Psoas muscle (tissue), 8 donors: ENCODE data around the gene PRKN. TPM values are rescaled to one million over a fixed set of nuclear protein-coding genes. Genes with fewer than 3 reads are reported as not detected.
"Not testable (repeated sequence)": the region's sequence is repeated elsewhere in the genome, so short reads cannot be mapped to it uniquely, and the experiment has no call there.

ENCODE experiments used
- ATAC-seq, 4 donors: fragments of 200-7000 bp; cut with Tn5 transposase; one replicate each; pipeline ENCODE4 v1.9.1; 2020; ENCODE audit warnings: moderate library complexity in 3 of 4, mild to moderate bottlenecking in 2 of 4
- DNase-seq, 2 donors: peaks; one replicate each; pipeline ENCODE4 v3.0.0-alpha.2; 2020
- H3K27ac ChIP-seq: fragments of 200-600 bp; one replicate; pipeline ENCODE4 v1.8.0; 2022
- H3K27me3 ChIP-seq, 3 donors: fragments of 200-600 bp in 1 of 3; one replicate each; pipeline versions ENCODE4 v1.6.1 to v1.8.0; 2013 to 2022; ENCODE audit warnings: low read length in 2 of 3, mild to moderate bottlenecking in 2 of 3, moderate library complexity in 1 of 3; ENCODE audit not compliant: insufficient read depth in 3 of 3
- H3K36me3 ChIP-seq, 2 donors: fragments of 200-600 bp in 1 of 2; one replicate each; pipeline versions ENCODE4 v1.6.1 to v1.8.0; 2013 to 2022; ENCODE audit warnings: low read depth in 1 of 2, mild to moderate bottlenecking in 1 of 2, moderate library complexity in 1 of 2; ENCODE audit not compliant: insufficient read depth in 1 of 2
- H3K4me1 ChIP-seq: fragments of 200-600 bp; one replicate; pipeline ENCODE4 v1.8.0; 2022
- H3K4me3 ChIP-seq: fragments of 200-600 bp; one replicate; pipeline ENCODE4 v1.8.0; 2022; ENCODE audit warnings: mild to moderate bottlenecking
- H3K9me3 ChIP-seq: fragments of 200-600 bp; one replicate; pipeline ENCODE4 v1.8.0; 2022
- WGBS, 3 donors: extraction: QIAGEN DNeasy Blood & Tissue Kit; methylation state at CpG; one replicate each; pipeline versions ENCODE4 v1.1.6 to v1.1.7; 2013; 5-methylcytosine and 5-hydroxymethylcytosine counted together
- intact Hi-C, 2 donors: fragments of 100-400 bp; cut with DNase I; formaldehyde crosslinking; loops; one replicate each; pipeline versions ENCODE4 v1.11.0 to v1.14.2; 2022
- polyA plus RNA-seq, 3 donors: library from polyadenylated mRNA; stranded (reverse); fragments of 200-250 nt; gene quantifications; one replicate each; pipeline ENCODE4 v1.2.3, GENCODE V29; 2013
- total RNA-seq, 4 donors: library from RNA; stranded (reverse); fragmentation: NEBNext Ultra II Directional in 2 of 4; extraction: Animal tissue kit (Norgen Biotek cat#: 25700) in 2 of 4; gene quantifications; one replicate each; pipeline versions ENCODE4 v1.2.1 to v1.2.4, GENCODE V29; 2021 to 2023
- TF ChIP-seq, protein P1 (sequence below): fragments of 200-600 bp; IDR thresholded peaks from one replicate; pipeline ENCODE4 v1.8.0; 2022; ENCODE audit warnings: antibody characterized with exemption
- donor health status: healthy with polysubstance abuse.
- donor health status: DM: no; HTN: no; CAD: no; lungs with moderate emphysema.
- donor health status: Bipolar disorder and iron deficiency.
- donor health status: healthy.
- donor health status: DM: yes; HTN: yes; CAD: no.
- donor health status: DM: no; HTN: no; CAD: no.
- donor health status: DM: no; HTN: no; CAD: no.
- donor health status: DM: yes; HTN: yes; CAD: no.

Gene PRKN
- total and polyA plus RNA-seq, 7 donors, result 1.5 to 19.5 (median 11.7) TPM

DNA sequence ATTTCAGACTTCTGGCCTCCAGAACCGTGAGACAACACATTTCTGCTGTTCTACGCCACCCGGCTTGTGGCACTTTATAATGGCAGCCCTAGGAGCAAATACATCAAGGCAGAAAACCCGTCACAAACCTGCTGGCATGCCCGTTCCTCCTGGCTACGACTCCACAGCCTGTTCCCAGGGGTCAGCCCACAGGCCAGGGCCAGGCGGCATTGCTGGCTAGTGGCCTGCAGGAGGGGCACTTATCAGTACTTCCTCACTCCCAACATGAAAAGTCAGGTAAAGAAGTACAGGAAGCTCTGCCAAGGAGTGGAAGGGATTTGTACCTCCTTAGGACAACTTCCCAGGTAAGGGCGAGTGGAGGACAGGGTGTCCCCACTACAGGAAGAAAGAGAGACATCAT lies 1230.6 kb downstream of the PRKN start:
- H3K27ac ChIP-seq, result no peak overlapping the region
- ATAC-seq (no peak), DNase-seq (no peak)
- intact Hi-C loops, result loop anchor here (5.0 to 10.0 kb wide), 4 partner anchors 80 to 562 kb away; no protein-coding TSS in a partner anchor
- no peaks in the 10 kb centered on the region for H3K27me3 ChIP-seq
- H3K4me1 ChIP-seq, result peaks cover 10% of the 10 kb centered on the region
- H3K4me3 ChIP-seq, result no peak overlapping the region
- TF ChIP-seq, protein P1, sequence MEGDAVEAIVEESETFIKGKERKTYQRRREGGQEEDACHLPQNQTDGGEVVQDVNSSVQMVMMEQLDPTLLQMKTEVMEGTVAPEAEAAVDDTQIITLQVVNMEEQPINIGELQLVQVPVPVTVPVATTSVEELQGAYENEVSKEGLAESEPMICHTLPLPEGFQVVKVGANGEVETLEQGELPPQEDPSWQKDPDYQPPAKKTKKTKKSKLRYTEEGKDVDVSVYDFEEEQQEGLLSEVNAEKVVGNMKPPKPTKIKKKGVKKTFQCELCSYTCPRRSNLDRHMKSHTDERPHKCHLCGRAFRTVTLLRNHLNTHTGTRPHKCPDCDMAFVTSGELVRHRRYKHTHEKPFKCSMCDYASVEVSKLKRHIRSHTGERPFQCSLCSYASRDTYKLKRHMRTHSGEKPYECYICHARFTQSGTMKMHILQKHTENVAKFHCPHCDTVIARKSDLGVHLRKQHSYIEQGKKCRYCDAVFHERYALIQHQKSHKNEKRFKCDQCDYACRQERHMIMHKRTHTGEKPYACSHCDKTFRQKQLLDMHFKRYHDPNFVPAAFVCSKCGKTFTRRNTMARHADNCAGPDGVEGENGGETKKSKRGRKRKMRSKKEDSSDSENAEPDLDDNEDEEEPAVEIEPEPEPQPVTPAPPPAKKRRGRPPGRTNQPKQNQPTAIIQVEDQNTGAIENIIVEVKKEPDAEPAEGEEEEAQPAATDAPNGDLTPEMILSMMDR, result no peak
- no peaks in the 10 kb centered on the region for H3K36me3 ChIP-seq
- WGBS, 3 donors, result 82 to 97% (median 91%) methylated on average over 8 of the region's 8 CpGs
- no peaks in the 10 kb centered on the region for H3K9me3 ChIP-seq

- DNase-seq, H3K4me1 ChIP-seq, H3K4me3 ChIP-seq, H3K27me3 ChIP-seq, H3K36me3 ChIP-seq, H3K9me3 ChIP-seq, H3K27ac ChIP-seq, ATAC-seq: not testable (repeated sequence)
- 82 to 91% (median 89%) methylated on average over 4 of the region's 4 CpGs for WGBS, 3 donors
- intact Hi-C loops, result loop anchor here (5.0 to 10.0 kb wide), 4 partner anchors 79 to 561 kb away; no protein-coding TSS in a partner anchor
Measured at GRCh38 chr6:161496271-161496670, 1231.3 kb downstream of the PRKN start.

GRCh38 chr6:161494566-161494965 lies 1233.0 kb downstream of the PRKN start:
- intact Hi-C loops, result loop anchor here in 1 of 2 donors (10.0 kb wide), 1 partner anchor 560 kb away; no protein-coding TSS in a partner anchor
- Histone ChIP-seq H3K27ac (no peak overlapping the region), H3K4me3 (no peak overlapping the region), H3K4me1 (peaks cover 10% of the 10 kb centered on the region), H3K9me3 (no peaks in the 10 kb centered on the region), H3K36me3 (no peaks in the 10 kb centered on the region), H3K27me3 (no peaks in the 10 kb centered on the region)
- DNase-seq (no peak), ATAC-seq (no peak)
- TF ChIP-seq, protein P1, result no peak
- 31 to 55% (median 41%) methylated on average over 7 of the region's 7 CpGs for WGBS, 3 donors

DNA sequence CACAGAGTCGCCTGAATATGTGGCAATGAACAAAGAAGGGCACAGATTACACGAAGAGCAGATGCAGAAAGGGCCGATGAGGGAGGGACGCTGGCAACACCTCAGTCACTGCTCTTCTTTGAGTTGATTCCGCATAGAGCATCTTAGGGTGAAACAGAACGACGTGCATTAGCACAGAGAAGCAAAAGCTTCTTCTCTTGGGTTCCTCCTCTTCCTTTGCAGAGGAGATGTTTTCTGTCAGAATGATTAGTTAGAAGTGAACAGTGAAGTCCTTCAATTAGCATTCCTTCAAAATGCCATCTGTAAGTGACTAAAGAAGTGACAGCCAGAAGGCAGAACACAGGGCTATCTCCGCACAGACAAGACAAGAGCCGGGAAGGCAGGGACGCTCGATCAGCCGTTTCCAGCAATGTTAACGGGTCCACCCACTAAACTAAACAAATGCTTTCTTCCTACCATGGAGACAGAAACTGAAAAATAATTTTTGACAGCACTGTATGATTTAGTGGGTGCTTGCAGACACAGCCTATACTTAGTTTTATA lies 1233.9 kb downstream of the PRKN start:
- peaks cover 10% of the 10 kb centered on the region for H3K4me1 ChIP-seq
- H3K4me3 ChIP-seq, result no peak overlapping the region
- no peak for DNase-seq
- H3K36me3 ChIP-seq, result no peaks in the 10 kb centered on the region
- TF ChIP-seq, protein P1, result no peak
- ATAC-seq, result no peak
- intact Hi-C loops, result loop anchor here in 1 of 2 donors (10.0 kb wide), 1 partner anchor 559 kb away; no protein-coding TSS in a partner anchor
- no peaks in the 10 kb centered on the region for H3K9me3 ChIP-seq
- H3K27me3 ChIP-seq, result no peaks in the 10 kb centered on the region
- WGBS, 3 donors, result 79 to 85% (median 84%) methylated on average over 13 of the region's 13 CpGs
- no peak overlapping the region for H3K27ac ChIP-seq

DNA sequence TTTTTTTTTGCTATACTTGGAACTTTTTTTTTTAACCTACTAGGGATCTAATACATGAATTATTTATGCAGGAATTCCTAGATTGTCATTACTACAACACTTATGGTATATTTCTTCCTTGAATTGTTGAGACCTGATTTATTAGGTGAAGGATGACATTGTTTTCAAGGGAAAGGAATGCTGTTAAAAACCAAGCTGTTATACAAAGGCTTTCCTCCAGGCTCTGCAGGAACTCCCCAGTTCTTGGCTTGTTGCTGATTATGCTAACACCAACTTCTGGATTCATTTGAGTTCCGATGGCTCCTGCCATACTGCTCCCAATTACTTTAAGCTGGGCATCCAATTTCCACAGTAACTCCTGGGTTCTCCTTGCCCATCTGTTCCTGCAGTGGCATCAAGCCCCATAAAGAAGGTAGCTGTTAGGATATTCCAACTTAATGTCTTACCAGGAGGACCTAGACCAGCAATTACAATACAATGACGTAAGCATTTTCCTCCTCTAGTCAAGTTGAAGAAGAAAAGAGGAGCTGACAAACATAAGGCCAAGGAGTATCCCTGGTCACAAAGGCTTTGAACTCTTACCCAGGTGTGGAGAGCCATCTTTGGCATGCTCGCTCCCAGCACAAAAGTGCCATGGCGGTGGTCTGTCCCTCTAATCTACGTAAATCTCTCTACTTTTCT lies 1237.8 kb downstream of the PRKN start:
- Histone ChIP-seq H3K27ac (no peak overlapping the region), H3K27me3 (no peaks in the 10 kb centered on the region), H3K36me3 (no peaks in the 10 kb centered on the region), H3K4me3 (no peak overlapping the region), H3K9me3 (no peaks in the 10 kb centered on the region), H3K4me1 (peaks cover 12% of the 10 kb centered on the region)
- TF ChIP-seq, protein P1, result no peak
- 91 to 94% (median 93%) methylated on average over 5 of the region's 5 CpGs for WGBS, 3 donors
- DNase-seq (no peak), ATAC-seq (no peak)
- intact Hi-C loops, result loop anchor here in 1 of 2 donors (10.0 kb wide), 1 partner anchor 555 kb away; no protein-coding TSS in a partner anchor
